Islet of Langerhans (tissue), 1 donor: ENCODE measurements around the gene PPP2R2D.
"Not testable (repeated sequence)": the region's sequence is repeated elsewhere in the genome, so short reads cannot be mapped to it uniquely, and the experiment has no call there.

Experiments
- FAIRE-seq: peaks from one replicate; lab custom pipeline; 2011; peaks lifted over from hg19 to GRCh38; lab: Jason Lieb, UNC

PPP2R2D gene

DNA sequence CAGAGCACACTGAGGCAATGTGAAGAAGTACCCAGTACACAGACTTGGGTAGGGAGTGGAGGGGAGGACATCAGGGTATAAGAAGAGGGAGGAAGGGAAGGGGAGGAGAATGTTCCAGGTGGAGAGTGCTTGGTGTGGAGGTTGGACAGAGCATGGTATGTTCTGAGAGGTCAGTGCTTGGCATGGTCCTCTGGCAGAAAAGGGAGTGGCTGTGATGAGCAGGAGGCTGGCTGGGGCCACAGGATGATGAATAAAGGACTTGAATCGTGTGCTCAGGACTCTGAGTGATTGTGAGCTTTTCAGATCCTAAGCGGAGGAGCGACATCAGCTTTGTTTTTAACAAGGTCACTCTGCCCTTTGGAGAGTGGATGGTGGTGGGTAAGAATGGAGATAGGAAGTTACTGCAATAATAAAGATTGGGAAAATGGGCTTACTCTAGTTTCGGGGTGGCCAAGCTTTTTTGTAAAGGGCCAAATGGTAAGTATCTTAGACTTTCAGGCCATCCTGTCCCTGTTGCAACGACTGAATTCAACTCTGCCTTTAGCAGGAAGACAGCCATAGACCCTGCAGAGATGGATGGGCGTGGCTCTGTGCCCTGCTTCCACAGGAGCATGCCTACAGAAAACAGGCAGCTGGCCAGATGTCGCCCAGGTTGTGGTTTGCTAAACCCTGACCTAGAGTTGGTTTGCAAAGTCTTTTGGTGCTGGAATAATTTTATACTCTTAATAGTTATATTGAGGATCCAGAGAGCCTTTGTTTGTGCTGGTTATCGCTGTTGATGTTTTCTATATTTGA is 8.4 kb downstream of the PPP2R2D start:
- no peak for FAIRE-seq

DNA sequence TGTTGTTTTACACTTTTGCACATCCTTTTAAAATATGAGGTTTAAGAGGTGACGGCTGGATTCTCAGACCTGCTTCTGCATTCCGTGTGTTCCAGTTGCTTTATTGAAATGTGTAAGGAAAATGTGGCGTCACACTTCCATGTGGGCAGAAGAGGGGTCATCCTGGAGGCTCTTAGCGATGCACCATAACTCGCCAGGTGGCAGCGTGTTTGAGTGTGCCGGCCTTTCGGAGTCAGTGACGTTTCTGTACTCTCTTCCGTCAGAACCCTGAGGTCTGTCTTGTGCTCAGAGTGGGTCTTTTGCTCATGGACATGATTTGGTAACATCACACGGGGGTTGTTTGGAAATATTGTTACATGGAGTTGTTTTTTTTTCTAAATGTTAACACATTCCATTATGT is 9.1 kb downstream of the PPP2R2D start:
- FAIRE-seq, result no peak

DNA sequence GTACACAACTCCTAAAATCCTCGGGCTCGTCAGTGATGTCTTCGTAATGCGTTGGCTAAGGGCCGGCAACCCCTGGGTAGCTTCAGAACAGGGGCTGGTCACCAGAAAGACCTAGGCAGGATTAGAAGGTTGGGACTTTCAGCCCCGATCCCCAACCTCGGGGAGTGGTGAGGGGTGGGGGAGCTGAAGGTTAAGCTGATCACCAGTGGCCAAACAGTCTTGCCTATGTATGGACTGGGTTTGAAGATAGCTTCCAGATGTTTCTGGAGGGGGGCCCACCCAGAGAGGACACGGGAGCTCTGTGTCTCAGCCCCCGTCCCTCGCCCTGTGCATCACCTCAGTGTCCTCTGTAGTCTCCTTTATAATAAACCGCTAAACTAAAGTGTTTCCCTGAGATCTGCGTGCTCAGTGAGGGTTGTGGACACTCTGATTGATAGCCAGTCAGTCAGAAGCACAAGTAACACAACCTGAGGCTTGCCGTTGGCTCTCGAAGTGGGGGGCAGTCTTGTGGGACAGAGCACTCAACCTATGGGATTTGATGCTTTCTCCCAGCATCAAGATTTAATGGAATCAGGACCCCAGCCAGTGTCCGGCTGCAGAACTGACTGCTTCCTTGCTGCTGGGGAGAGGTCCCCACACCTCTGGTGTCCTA is 10.0 kb downstream of the PPP2R2D start:
- FAIRE-seq, result no peak

DNA sequence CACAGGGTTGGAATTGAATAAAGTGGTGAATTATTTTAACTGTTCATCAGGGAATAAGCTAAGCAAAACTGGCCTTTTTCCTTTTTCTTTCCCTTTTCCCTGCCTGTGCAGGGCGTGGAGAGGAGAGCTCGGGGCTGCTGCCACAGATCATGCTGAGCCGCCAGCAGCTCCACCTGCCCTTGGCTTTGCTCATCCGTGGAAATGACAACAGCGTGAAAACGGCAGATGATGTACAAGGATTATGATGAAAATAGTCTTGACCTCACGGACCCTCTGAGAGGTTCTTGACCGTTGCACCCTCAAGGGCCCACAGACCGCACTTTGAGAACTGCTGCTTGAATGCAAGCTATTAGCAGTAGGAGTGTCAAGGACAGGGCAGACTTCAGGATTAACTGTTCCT is 10.6 kb downstream of the PPP2R2D start:
- FAIRE-seq, result no peak

DNA sequence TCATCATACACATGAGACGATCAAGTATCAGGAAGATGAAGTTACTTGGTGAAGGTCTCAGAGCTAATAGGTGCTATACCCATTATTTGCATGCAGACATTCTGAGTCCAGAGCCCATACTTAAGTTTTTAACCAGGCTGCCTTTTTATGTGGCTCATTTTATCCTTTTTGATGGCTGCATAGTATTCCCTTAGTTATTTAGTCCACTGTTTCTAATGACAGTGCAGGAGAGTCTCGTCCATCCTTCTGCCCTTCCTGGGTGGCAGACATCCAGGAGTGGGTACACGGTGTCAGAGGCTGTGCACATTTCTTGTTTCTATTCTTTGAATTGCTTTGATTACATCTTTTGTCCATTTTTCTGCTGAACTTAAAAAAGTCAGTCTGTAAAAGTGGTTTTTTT is 11.8 kb downstream of the PPP2R2D start:
- no peak for FAIRE-seq

DNA sequence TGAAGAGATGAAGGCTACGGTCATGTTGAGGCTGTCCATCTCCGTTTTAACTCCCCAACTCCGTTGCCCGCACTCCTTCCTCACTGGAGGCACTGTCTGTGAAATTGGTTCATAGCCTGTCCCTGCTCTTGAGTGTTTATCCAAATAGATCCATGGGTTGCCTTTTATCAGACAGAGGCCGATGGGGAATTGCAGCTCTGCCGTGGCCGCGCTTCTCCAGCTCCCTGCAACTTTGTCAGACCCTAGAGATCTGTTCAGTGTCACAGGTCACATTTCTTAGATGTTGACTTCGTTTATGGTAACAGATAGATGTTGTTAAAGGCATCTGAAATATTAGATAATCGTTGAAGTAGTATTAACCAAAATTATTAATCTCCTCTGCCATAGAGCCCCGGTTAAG is 14.7 kb downstream of the PPP2R2D start:
- FAIRE-seq, result no peak

DNA sequence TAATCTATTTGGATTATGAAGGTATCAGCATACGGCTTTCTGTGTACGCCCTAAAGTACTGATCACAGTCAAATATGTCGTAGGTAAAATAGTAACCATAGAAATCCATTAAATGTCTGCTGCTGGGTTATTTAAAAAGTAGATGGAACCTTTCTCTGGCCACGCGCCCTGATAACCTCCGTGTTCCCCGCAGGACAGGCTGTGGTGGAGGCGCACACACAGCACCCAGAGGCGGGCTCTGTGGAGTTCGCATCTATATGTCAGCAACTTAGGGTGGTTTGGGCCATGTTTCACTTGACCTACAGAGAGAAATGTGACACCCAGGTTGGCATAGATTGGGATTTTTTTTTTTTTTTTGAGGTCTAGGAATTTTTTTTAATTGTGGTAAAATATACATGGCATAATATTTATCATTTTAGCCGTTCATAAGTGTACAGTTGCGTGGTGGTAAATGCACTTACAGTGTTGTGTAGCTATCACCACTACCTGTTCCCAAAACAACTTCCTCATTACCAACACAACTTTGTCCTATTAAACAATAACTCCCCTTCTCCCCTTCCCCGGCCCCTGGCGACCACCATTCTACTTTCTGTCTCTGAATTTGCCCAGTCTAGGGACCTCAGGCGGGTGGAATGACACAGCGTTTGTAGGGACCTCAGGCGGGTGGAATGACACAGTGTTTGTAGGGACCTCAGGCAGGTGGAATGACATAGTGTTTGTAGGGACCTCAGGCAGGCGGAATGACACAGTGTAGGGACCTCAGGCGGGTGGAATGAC is 15.4 kb downstream of the PPP2R2D start:
- FAIRE-seq, result no peak

DNA sequence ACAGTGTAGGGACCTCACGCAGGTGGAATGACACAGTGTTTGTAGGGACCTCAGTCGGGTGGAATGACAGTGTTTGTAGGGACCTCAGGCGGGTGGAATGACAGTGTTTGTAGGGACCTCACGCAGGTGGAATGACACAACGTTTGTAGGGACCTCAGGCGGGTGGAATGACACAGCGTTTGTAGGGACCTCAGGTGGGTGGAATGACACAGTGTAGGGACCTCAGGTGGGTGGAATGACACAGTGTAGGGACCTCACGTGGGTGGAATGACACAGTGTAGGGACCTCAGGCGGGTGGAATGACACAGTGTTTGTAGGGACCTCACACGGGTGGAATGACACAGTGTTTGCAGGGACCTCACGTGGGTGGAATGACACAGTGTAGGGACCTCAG is 16.0 kb downstream of the PPP2R2D start:
- FAIRE-seq, result not testable (repeated sequence)

DNA sequence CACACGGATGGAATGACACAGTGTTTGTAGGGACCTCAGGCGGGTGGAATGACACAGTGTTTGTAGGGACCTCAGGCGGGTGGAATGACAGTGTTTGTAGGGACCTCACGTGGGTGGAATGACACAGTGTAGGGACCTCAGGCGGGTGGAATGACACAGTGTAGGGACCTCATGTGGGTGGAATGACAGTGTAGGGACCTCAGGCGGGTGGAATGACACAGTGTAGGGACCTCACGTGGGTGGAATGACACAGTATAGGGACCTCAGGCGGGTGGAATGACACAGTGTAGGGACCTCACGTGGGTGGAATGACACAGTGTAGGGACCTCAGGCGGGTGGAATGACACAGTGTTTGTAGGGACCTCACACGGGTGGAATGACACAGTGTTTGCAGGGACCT is 16.7 kb downstream of the PPP2R2D start:
- FAIRE-seq, result not testable (repeated sequence)

DNA sequence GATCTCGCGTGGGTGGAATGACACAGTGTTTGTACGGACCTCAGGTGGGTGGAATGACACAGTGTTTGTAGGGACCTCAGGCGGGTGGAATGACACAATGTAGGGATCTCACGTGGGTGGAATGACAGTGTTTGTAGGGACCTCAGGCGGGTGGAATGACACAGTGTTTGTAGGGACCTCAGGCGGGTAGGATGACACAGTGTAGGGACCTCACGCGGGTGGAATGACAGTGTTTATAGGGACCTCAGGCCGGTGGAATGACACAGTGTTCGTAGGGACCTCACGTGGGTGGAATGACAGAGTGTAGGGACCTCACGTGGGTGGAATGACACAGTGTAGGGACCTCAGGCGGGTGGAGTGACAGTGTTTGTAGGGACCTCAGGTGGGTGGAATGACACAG is 18.7 kb downstream of the PPP2R2D start:
- not testable (repeated sequence) for FAIRE-seq

DNA sequence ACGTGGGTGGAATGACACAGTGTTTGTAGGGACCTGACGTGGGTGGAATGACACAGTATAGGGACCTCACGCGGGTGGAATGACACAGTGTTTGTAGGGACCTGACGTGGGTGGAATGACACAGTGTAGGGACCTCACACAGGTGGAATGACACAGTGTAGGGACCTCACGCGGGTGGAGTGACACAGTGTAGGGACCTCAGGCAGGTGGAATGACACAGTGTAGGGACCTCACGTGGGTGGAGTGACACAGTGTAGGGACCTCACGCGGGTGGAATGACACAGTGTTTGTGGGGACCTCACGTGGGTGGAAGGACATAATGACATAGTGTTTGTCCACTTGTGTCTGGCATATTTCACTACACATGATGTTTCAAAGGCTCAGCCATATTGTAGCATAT is 19.3 kb downstream of the PPP2R2D start:
- no peak for FAIRE-seq

DNA sequence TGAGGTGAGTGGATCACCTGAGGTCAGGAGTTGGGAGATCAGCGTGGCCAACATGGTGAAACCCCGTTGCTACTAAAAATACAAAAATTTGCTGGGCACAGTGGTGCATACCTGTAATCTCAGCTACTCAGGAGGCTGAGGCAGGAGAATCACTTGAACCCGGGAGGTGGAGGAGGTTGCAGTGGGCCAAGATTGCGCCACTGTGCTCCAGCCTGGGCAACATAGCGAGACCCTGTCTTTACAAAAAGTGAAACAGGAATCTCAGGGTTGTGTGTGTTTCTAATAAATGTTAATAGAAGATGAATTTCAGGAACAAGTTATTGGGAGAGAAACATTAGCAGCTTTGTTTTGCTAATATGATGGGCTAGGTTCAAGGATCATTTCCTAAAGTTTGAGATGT is 19.9 kb downstream of the PPP2R2D start:
- no peak for FAIRE-seq

DNA sequence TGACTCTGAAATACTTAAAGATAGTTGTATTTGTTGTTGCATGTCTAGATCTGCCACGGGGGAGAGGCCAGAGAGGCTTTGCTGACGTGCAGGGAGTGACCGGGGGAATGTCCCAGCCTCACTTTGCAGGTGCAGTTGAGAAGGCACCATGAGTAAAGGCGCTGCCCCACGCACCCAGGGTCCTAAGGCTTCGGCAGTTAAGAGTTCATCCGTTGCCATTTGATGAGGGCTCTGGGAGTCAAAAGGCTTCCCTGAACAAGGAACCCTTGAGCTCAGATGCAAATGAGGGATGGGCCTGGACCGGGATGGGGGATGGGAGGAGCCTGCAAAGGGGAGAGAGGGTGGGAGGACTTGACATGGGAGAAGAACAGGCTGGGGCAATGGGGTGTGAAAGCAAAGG is 20.4 kb downstream of the PPP2R2D start:
- FAIRE-seq, result no peak

DNA sequence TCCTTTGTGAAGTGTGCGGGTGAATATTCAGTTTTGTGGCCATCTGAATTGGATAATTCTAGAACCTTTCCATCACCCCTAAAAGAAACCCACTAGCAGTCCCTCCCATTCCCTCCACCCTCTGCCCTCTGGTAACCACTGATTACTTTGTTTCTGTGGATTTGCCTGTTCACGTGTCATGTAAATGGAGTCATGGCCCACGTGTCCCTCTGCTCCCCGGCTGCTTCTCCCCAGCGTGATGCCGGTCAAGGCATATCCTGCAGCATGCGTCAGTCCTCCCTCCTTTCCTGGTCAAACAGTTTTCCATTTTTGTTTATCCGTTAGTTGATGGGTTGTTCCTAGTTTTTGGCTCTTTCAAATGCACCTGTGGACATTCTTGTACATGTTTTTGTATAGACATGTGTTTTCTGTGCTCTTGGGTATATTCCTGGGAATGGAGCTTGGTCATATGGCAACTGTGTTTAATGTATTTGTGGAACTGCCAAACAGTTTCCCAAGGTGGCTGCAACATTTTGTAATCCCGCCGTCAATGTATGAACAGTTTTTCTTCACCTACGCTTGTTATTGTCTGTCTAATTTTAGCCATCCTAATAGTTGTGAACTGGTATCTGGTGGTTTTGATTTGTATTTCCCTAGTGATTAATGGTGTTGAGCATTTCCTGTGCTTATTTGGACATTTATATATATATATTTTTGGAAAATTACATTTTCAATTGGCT is 22.4 kb downstream of the PPP2R2D start:
- no peak for FAIRE-seq

DNA sequence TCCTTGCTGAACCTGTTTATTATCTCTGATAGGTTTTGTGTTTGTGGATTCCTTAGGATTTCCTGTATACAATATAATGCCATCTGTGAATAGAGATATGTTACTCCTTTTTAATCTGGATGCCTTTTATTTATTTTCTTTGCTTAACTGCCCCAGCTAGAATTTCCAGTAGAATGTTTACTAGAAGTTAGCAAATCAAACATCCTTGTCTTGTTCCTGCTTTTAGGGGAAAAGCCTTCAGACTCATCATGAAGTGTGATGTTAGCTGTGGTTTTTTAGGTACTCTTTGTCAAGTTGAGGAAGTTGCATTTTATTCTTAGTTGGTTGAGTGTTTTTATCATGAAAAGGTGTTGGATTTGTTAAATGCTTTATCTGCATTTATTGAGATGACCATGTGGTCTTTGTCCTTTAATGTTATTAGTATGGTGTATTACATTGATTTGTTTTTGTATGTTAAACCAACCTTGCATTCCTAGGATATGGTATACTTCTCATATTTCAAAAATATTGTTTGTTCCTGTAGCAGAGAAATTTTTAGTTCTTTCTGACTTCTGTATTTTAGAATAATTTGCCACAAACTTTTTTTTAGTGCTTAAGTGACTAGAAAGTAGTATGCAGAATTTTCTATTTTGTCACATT is 24.3 kb downstream of the PPP2R2D start:
- no peak for FAIRE-seq

DNA sequence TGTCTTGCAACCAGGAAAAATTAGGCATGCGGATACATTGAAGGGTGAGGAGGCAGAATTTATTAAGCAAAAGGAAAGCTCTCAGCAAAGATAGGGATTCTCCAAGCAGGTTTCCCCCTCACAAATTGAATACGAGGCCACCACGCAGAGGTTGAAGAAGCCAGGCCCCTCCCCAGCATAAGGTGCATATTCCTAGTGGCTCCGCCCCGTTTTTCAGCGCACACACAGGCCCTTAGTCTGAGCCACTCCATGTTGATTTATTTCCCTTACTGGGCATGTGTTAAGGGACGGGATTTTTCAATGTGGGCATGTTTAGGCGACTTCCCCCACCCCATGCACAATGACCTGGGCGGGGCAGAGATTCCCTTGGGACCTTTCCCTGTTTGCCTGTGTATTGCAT is 24.9 kb downstream of the PPP2R2D start:
- no peak for FAIRE-seq

DNA sequence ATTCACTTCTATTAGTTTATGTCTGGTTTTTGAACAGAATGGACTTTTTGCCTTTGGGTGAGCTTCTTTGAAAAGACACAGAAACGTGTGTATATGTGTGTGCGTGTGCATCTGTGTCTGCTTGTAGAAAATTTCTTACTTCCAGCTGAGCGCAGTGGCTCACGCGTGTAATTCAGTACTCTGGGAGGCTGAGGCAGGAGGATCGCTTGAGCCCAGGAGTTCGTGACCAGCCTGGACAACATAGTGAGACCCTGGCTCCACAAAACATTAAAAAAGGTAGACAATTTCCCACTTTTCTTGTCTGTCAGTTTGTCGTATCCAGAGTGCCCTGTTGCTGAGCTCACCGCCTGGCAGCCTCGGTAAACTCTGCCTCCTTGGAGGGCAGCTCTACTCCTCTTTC is 25.4 kb downstream of the PPP2R2D start:
- no peak for FAIRE-seq

DNA sequence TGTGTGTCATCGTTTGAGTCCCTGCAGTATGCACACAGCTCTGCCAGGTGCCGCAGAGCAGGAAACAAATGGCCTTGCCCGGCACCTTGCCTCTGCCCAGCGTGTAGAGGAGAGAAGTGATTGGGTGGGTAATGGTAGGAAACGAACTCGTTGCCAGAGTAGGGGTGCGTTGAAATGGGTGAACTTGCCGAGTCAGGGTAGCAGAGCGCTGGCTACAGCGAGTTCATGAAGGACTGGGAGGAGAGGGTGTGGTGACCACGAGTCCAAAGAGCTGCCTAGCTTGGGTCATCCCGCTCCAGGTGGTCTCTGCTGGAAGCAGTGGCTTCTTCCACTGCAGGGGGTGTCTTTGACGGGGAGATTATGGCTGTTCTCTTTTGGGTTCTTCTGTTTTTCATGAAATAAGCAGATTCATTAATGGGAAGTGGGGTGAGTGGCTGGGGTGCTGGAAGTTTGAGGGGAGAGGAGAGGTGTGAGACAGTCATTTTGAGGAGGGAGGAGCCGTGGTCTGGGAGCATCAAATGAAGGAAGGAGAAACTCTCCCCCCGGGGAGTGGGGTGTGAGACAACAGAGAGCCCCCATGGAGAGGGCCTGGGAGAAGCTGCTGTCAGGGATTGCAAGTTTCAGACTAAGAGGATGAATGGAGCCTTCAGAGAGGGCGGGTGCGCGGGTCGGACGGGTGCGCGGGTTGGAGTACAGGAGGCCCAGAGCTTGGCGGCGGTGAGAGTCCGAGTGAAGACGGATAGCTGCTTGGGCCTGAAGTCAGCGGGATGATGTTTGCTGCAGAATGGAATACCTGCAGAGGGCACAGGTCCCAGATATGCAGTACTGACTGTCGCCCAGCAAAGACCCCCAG is 26.2 kb downstream of the PPP2R2D start:
- no peak for FAIRE-seq

DNA sequence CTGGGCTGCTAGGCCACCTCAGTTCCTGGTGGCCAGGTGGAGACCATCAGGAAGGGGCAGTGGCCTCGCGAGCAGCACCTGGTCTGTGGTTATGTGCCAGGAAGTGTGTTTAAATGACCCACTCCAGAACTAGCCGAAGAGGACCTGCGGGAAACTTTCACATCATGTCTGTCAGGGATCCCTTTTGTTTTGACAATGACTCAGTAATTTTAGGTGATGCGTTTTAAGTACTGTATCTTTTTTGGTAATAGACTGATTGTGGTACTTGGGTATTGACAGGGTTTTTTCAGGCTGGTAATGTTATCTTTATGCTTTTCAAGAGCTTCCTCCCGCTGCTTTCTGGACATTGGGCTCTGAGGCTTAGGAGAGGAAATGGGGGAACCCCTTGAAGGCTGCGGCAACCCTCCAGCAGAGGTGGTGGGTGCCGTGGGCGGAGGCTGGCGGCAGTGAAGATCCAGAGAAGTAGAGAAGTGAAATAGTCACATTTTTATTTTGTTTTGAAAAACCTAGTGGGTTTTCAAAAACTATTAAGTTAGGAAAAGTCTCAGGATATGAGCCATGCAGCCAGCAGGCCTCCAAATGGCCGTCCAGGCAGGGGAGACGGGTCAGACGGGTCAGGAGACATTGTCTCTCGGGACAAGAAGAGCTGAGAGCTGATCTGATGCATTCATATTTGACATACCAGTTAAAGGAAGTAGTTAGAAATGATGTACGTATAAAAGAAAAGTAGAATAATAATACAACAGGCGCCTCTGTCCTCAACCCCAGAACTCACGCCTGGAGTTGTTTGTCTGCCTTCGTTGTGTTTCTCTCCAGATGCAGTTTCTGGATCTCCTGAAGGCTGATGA is 27.7 kb downstream of the PPP2R2D start:
- no peak for FAIRE-seq
